GM12878 (cell line): ENCODE measurements around the gene ANK3. TPM values are rescaled to one million over a fixed set of nuclear protein-coding genes. Genes with fewer than 3 reads are reported as not detected.

Source experiments
- ATF7 ChIP-seq: fragments of 450-650 bp; IDR thresholded peaks from 2 replicates; pipeline ENCODE4 v1.6.1; 2016; ENCODE audit warnings: low read depth, mild to moderate bottlenecking
- CHD4 ChIP-seq: fragments of 200-600 bp; sonication (generic); IDR thresholded peaks from 2 replicates; pipeline ENCODE4 v1.6.1; 2016; ENCODE audit warnings: mild to moderate bottlenecking
- ELK1 ChIP-seq: IDR thresholded peaks from 2 replicates; pipeline ENCODE4 v1.6.1; 2012; ENCODE audit warnings: low read depth, low read length, improper control_type of control experiment
- ESRRA ChIP-seq: IDR thresholded peaks from 2 replicates; pipeline ENCODE4 v1.6.1; 2012; ENCODE audit warnings: mild to moderate bottlenecking, low read length, improper control_type of control experiment
- GATAD2B ChIP-seq: fragments of 450-650 bp; conservative IDR thresholded peaks from 2 replicates; pipeline ENCODE4 v1.6.1; 2017; ENCODE audit warnings: low read depth, mild to moderate bottlenecking, moderate library complexity
- HCFC1 ChIP-seq: fragments of 150-350 bp; IDR thresholded peaks from 2 replicates; pipeline ENCODE4 v1.6.1; 2014; ENCODE audit warnings: low read length
- IRF5 ChIP-seq: fragments of 450-650 bp; IDR thresholded peaks from 2 replicates; pipeline ENCODE4 v1.6.1; 2017; ENCODE audit warnings: borderline replicate concordance
- KAT2A ChIP-seq: conservative IDR thresholded peaks from 2 replicates; pipeline ENCODE4 v1.6.1; 2011; ENCODE audit warnings: low read depth, low read length; ENCODE audit not compliant: control insufficient read depth
- MAX ChIP-seq: IDR thresholded peaks from 2 replicates; pipeline ENCODE4 v1.6.1; 2012; ENCODE audit warnings: low read depth, low read length, improper control_type of control experiment
- NFIC ChIP-seq: IDR thresholded peaks from 2 replicates; pipeline ENCODE4 v1.6.1; 2012; ENCODE audit warnings: low read depth, mild to moderate bottlenecking, inconsistent platforms, low read length, moderate library complexity
- PAX5 ChIP-seq: IDR thresholded peaks from 2 replicates; pipeline ENCODE4 v1.6.1; 2011; ENCODE audit warnings: low read depth, low read length, borderline replicate concordance
- PKNOX1 ChIP-seq: fragments of 450-650 bp; IDR thresholded peaks from 2 replicates; pipeline ENCODE4 v1.6.1; 2016; ENCODE audit warnings: mild to moderate bottlenecking
- PML ChIP-seq: IDR thresholded peaks from 2 replicates; pipeline ENCODE4 v1.6.1; 2012; ENCODE audit warnings: low read length, inconsistent platforms
- REST ChIP-seq: IDR thresholded peaks from 2 replicates; pipeline ENCODE4 v1.6.1; 2012; ENCODE audit warnings: mild to moderate bottlenecking, low read depth, low read length
- SIX5 ChIP-seq: IDR thresholded peaks from 2 replicates; pipeline ENCODE4 v1.6.1; 2011; ENCODE audit warnings: mild to moderate bottlenecking, low read depth, low read length, moderate library complexity; ENCODE audit not compliant: severe bottlenecking
- WRNIP1 ChIP-seq: IDR thresholded peaks from 2 replicates; pipeline ENCODE4 v1.6.1; 2011; ENCODE audit warnings: low read depth, low read length, improper control_type of control experiment, borderline replicate concordance
- polyA plus RNA-seq, 11 experiments: library from polyadenylated mRNA; depleted of rRNA in 4 of 11; unstranded in 6 of 11; stranded (reverse) in 5 of 11; fragments of >200 nt; fragmentation: Nextera tagmentation in 4 of 11; fragmentation: Illumina TruSeq in 1 of 11; extraction: Ambion mirVana in 4 of 11; extraction: Trizol in 1 of 11; gene quantifications; 1 replicate in 1 of 11; 2 replicates in 10 of 11; pipeline versions ENCODE4 v1.2.1 to v1.2.3, GENCODE V29; 2011 to 2016; ENCODE audit warnings: inconsistent platforms in 2 of 11, missing spikeins in 2 of 11, low read depth in 1 of 11
- total RNA-seq, 4 experiments: library from RNA; depleted of rRNA in 3 of 4; stranded (reverse); fragments of >200 nt in 3 of 4; fragmentation: Illumina TruSeq in 1 of 4; extraction: Trizol in 1 of 4; gene quantifications; 2 replicates each; pipeline versions ENCODE4 v1.2.1 to v1.2.3, GENCODE V29; 2013 to 2021

ANK3 gene
- total and polyA plus RNA-seq, 10 of the 15 experiments (the other 5 are each of a cell fraction or from before 2014, with no cell fraction given): 0.06 to 0.82 (median 0.20) TPM; not detected in 2

- TF ChIP-seq REST (no peak), SIX5 (no peak), ELK1 (no peak), ATF7 (no peak), PML (no peak), MAX (no peak), HCFC1 (no peak), IRF5 (no peak), ESRRA (no peak), WRNIP1 (no peak), CHD4 (no peak), GATAD2B (no peak), PAX5 (peak; percentile 58; the same call in 1 of the 2 replicates), PKNOX1 (peak; percentile 79), NFIC (0 out of 2 replicates have a peak, but pooled peaks have one; percentile 52), KAT2A (no peak)
Observed at GRCh38 chr10:60358282-60358681, 31.4 kb downstream of the ANK3 start (continued).
